NT2/D1 (cell line): Measurements from ENCODE around the gene PI4KA.
"Not testable (repeated sequence)": the region's sequence is repeated elsewhere in the genome, so short reads cannot be mapped to it uniquely, and the experiment has no call there.

ENCODE experiments used
- DNase-seq: peaks from one replicate; pipeline ENCODE4 v3.0.0-alpha.2; 2011; ENCODE audit warnings: low read depth, low spot score
- H3K27me3 ChIP-seq: 2 replicates; pipeline ENCODE4 v1.6.0; 2011; ENCODE audit warnings: mild to moderate bottlenecking; ENCODE audit not compliant: insufficient read length, insufficient read depth
- H3K36me3 ChIP-seq: 2 replicates; pipeline ENCODE4 v1.6.1; 2011; ENCODE audit warnings: mild to moderate bottlenecking, low read length, mixed read lengths; ENCODE audit not compliant: insufficient read depth, insufficient read length
- H3K4me1 ChIP-seq: 2 replicates; pipeline ENCODE4 v1.5.1; 2011; ENCODE audit not compliant: insufficient read depth, insufficient read length
- H3K4me3 ChIP-seq: 2 replicates; pipeline ENCODE4 v1.5.1; 2011; ENCODE audit warnings: low read depth; ENCODE audit not compliant: insufficient read length
- H3K9ac ChIP-seq: 2 replicates; pipeline ENCODE4 v1.6.0; 2011; ENCODE audit warnings: low read depth; ENCODE audit not compliant: insufficient read length
- H3K9me3 ChIP-seq: 2 replicates; pipeline ENCODE4 v1.5.1; 2011; ENCODE audit warnings: mild to moderate bottlenecking, low read length; ENCODE audit not compliant: insufficient read depth
- SUZ12 ChIP-seq: IDR thresholded peaks from 2 replicates; pipeline ENCODE4 v1.6.1; 2011; ENCODE audit not compliant: insufficient read length, insufficient read depth; ENCODE audit errors: extremely low read depth
- YY1 ChIP-seq: IDR thresholded peaks from 2 replicates; pipeline ENCODE4 v1.6.1; 2011; ENCODE audit not compliant: insufficient read length, insufficient read depth
- ZNF274 ChIP-seq: IDR thresholded peaks from 2 replicates; pipeline ENCODE4 v1.6.1; 2011; ENCODE audit warnings: mild to moderate bottlenecking, low read depth, low read length

The PI4KA gene

DNA sequence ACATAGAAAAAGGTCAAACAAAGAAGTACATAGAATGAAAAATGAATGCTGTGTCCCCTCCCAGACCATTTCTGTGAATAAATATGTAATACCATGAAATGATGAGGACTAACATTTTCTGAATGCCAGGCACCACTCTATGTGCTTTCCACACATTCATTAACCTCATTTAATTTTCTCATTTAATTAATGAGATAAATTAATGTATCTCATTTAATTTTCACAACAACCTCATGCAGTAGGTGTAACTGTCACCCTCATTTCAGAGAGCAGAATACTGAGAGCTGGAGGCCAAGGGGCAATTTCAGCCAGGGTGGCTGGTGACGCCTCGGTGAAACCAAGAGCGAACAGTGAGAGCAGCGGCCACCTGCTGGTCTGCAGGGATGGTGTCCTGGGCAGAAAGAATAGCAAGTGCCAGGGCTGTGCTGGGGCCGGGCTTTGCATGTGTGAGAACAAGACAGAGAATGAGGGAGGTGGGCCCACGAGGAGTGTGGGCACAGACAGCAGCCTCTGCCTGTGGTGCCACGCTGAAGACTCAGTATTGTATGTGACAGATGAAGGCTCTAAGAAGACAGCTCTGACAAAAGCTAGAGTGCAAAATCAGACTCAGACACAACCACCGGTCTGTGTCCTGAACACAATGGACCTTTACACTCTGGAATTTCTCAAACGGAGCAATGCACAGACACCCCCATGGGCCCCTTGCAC is 86.5 kb downstream of the PI4KA start:
- Histone ChIP-seq H3K4me1 (no peaks in the 10 kb centered on the region), H3K9me3 (no peaks in the 10 kb centered on the region), H3K36me3 (no peaks in the 10 kb centered on the region), H3K27me3 (no peaks in the 10 kb centered on the region), H3K4me3 (no peak overlapping the region), H3K9ac (no peak overlapping the region)
- TF ChIP-seq ZNF274: no peak
- no peak for TF ChIP-seq YY1
- no peak for TF ChIP-seq SUZ12
- no peak for DNase-seq

DNA sequence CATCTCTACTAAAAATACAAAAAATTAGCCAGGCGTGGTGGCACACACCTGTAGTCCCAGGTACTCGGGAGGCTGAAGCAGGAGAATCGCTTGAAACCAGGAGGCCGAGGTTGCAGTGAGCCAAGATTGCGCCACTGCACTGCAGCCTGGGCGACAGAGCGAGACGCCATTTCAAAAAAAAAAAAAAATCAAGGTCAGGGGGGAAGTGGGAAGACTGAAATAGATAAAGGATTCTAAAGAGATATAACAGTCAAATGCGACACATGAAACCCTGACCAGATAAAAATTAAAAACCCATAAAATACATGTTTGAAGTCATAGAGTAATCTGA is 89.2 kb downstream of the PI4KA start:
- peaks cover 17% of the 10 kb centered on the region for H3K36me3 ChIP-seq
- not testable (repeated sequence) for DNase-seq, H3K27me3 ChIP-seq, H3K4me1 ChIP-seq, H3K4me3 ChIP-seq, H3K9ac ChIP-seq, H3K9me3 ChIP-seq

DNA sequence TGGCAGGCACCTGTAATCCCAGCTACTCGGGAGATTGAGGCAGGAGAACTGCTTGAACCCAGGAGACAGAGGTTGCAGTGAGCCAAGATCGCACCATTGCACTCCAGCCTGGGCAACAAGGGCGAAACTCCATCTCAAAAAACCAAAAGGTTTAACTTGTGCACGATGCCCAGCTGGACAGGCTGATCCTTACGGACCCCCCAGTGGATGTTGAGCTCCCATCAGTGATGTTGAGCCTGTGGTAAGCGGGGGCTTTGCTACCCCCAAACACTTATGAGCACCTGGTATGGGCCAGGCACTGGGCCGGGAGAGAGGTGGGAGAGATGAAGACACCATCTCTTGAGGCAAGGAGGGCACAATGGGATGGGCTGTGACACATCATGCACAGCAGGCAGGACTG is 92.1 kb downstream of the PI4KA start:
- Histone ChIP-seq H3K4me1 (no peaks in the 10 kb centered on the region), H3K9ac (no peak overlapping the region), H3K4me3 (no peak overlapping the region), H3K9me3 (no peaks in the 10 kb centered on the region), H3K36me3 (peaks cover 30% of the 10 kb centered on the region), H3K27me3 (no peaks in the 10 kb centered on the region)
- TF ChIP-seq SUZ12 (no peak), YY1 (no peak), ZNF274 (no peak)
- DNase-seq: no peak

DNA sequence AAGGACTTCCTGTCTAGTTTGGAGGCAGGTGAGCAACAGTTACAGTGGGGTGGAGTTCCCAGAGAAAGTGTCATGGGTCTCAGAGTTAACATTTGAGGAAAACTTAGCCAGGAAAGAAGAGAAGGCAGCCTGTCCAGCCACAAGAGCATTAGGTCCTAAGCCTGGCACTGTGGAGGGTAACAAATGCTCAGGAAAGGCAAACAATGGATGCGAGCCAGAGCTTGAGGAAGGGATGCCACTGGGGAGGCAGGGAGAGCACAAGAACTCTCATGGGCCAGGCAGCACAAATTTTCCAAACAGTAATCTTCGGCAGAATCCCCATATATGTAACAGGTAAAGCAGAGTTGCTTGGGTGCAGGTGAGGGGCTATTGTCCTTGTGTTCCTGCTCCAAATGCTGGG is 92.7 kb downstream of the PI4KA start:
- Histone ChIP-seq H3K4me3 (no peak overlapping the region), H3K4me1 (no peaks in the 10 kb centered on the region), H3K9ac (no peak overlapping the region), H3K27me3 (no peaks in the 10 kb centered on the region), H3K9me3 (no peaks in the 10 kb centered on the region), H3K36me3 (peaks cover 34% of the 10 kb centered on the region)
- DNase-seq: no peak
- no peak for TF ChIP-seq SUZ12
- TF ChIP-seq YY1: no peak
- TF ChIP-seq ZNF274: no peak

DNA sequence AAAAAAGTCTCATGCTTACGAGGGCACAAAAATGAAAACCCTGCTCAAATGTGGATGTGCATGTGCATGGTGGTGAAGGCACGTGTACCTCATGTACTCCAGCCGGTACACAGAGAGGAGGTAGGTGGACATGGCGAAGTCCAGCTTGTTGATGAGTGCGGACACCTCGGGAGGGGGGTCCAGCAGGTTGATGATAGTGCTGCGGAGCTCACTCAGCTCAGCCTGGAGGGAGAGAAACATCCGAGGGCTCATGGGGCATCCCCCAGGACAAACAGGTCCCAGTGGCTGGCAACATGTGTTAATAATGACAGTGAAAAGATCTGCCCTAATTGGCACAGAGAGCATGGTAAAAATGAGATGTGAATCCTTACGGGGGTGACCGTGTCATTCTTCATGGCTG is 93.9 kb downstream of the PI4KA start:
- Histone ChIP-seq H3K4me1 (no peaks in the 10 kb centered on the region), H3K27me3 (no peaks in the 10 kb centered on the region), H3K9ac (no peak overlapping the region), H3K9me3 (no peaks in the 10 kb centered on the region), H3K36me3 (peaks cover 38% of the 10 kb centered on the region), H3K4me3 (no peak overlapping the region)
- TF ChIP-seq YY1: no peak
- TF ChIP-seq ZNF274: no peak
- no peak for TF ChIP-seq SUZ12
- DNase-seq: no peak

DNA sequence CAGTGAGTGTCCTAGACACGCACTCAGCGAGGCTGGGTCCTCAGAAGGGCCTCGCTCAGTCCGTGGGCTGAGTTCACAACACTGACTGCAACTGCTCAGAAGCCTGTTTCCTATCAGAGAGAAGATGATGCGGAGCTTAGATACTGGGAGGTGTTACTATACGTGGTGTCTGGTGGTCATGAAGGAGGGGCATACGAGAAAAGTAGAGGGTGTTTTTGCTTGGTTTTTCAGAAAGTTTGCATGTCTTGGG is 94.2 kb downstream of the PI4KA start:
- peaks cover 38% of the 10 kb centered on the region for H3K36me3 ChIP-seq
- H3K4me3 ChIP-seq: no peak overlapping the region
- no peaks in the 10 kb centered on the region for H3K27me3 ChIP-seq
- no peaks in the 10 kb centered on the region for H3K4me1 ChIP-seq
- no peak for TF ChIP-seq YY1
- no peak for TF ChIP-seq ZNF274
- no peak for TF ChIP-seq SUZ12
- DNase-seq: no peak
- no peaks in the 10 kb centered on the region for H3K9me3 ChIP-seq
- H3K9ac ChIP-seq: no peak overlapping the region

DNA sequence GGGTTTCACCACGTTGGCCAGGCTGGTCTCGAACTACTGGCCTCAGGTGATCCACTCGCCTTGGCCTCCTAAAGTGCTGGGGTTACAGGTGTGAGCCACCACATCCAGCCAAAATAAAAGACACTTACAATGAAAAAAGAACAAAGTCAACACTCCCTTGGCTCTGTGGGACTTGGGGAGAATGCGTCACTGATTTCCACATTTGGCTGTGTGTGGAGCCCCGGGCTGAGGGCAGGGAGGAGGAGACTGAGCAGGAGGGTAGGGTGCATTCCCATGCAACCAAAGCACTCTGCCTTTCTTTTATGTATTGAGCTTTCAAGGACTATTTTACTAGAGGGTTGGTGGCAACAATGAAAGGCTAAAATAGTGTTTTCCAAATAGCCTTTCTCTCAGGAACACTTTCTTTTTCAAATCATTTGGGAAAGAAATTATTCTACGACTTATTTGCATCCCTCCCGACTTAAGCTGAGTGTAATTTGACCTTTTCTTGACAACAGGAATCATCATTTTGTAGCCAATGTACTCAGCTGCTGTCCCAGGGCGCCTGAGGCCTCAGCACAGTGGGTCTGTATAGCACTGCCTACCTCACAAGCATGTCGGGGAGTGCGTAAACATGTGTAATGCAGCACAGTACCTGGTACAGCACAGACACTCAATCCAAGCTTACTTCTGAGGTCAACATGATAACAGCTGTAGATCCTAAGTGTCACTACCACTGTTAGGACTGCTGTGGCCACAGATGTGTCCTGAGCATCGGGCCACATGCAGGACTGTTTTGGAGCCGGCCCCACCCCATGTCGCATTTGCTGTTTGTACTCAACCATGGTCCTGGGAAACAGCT is 94.8 kb downstream of the PI4KA start:
- Histone ChIP-seq H3K9ac (no peak overlapping the region), H3K4me3 (no peak overlapping the region), H3K27me3 (no peaks in the 10 kb centered on the region), H3K9me3 (no peaks in the 10 kb centered on the region), H3K4me1 (no peaks in the 10 kb centered on the region), H3K36me3 (peaks cover 38% of the 10 kb centered on the region)
- DNase-seq: no peak
- TF ChIP-seq SUZ12 (no peak), ZNF274 (no peak), YY1 (no peak)
